ENCODE measurements around the gene PSEN2. TPM values are rescaled to one million over a fixed set of nuclear protein-coding genes. Genes with fewer than 3 reads are reported as not detected.

The PSEN2 gene
- total RNA-seq, 2 donors from 2014 or later = 3.3 to 3.6 TPM

GRCh38 chr1:226877669-226878068 is 7.3 kb downstream of the PSEN2 start:
- H3K27ac Mint-ChIP-seq = no peak overlapping the region
- DNase-seq (ENCODE audit: low spot score in 2 of 2) (no peak), ATAC-seq (no peak)
- H3K36me3 Mint-ChIP-seq = peaks cover 0 to 7% of the 10 kb centered on the region in 2 donors
- H3K9me3 Mint-ChIP-seq = no peaks in the 10 kb centered on the region

GRCh38 chr1:226880372-226881287 is 10.2 kb downstream of the PSEN2 start:
- ATAC-seq = no peak
- no peak for DNase-seq (ENCODE audit: low spot score in 2 of 2)
- H3K36me3 Mint-ChIP-seq = peaks cover 0 to 7% of the 10 kb centered on the region in 2 donors
- no peaks in the 10 kb centered on the region for H3K9me3 Mint-ChIP-seq
- H3K27ac Mint-ChIP-seq = peak overlapping the region in 1 of 2 donors; percentile 92

GRCh38 chr1:226881515-226882185 is 11.2 kb downstream of the PSEN2 start:
- no peaks in the 10 kb centered on the region for H3K9me3 Mint-ChIP-seq
- DNase-seq (ENCODE audit: low spot score in 2 of 2) (no peak), ATAC-seq (no peak)
- peaks cover 0 to 7% of the 10 kb centered on the region in 2 donors for H3K36me3 Mint-ChIP-seq
- peak overlapping the region; percentile 73 to 92 for H3K27ac Mint-ChIP-seq

- ATAC-seq (peak in 1 of 2 donors; percentile 31), DNase-seq (ENCODE audit: low spot score in 2 of 2) (peak in 1 of 2 donors; percentile 22)
- Mint-ChIP-seq H3K9me3 (no peaks in the 10 kb centered on the region), H3K36me3 (peaks cover 0 to 7% of the 10 kb centered on the region in 2 donors), H3K27ac (peak overlapping the region; percentile 73 to 92)
Observed at GRCh38 chr1:226882187-226882586, 11.8 kb downstream of the PSEN2 start.

- Mint-ChIP-seq H3K27ac (peak overlapping the region; percentile 73 to 92), H3K36me3 (peaks cover 0 to 7% of the 10 kb centered on the region in 2 donors), H3K9me3 (no peaks in the 10 kb centered on the region)
- peak in 1 of 2 donors; percentile 37 for DNase-seq (ENCODE audit: low spot score in 2 of 2)
- ATAC-seq = peak; percentile 87 to 93
Observed at GRCh38 chr1:226882631-226883409, 12.4 kb downstream of the PSEN2 start.

GRCh38 chr1:226883630-226884029 is 13.2 kb downstream of the PSEN2 start:
- no peak for ATAC-seq
- DNase-seq (ENCODE audit: low spot score in 2 of 2) = no peak
- Mint-ChIP-seq H3K36me3 (peaks cover 0 to 7% of the 10 kb centered on the region in 2 donors), H3K27ac (peak overlapping the region; percentile 73 to 92), H3K9me3 (no peaks in the 10 kb centered on the region)

GRCh38 chr1:226884116-226884625 is 13.8 kb downstream of the PSEN2 start:
- DNase-seq (ENCODE audit: low spot score in 2 of 2) = no peak
- H3K36me3 Mint-ChIP-seq = peaks cover 0 to 7% of the 10 kb centered on the region in 2 donors
- no peaks in the 10 kb centered on the region for H3K9me3 Mint-ChIP-seq
- no peak for ATAC-seq
- H3K27ac Mint-ChIP-seq = peak overlapping the region; percentile 53 to 92

GRCh38 chr1:226884966-226885820 is 14.8 kb downstream of the PSEN2 start:
- H3K36me3 Mint-ChIP-seq = peaks cover 0 to 7% of the 10 kb centered on the region in 2 donors
- no peaks in the 10 kb centered on the region for H3K9me3 Mint-ChIP-seq
- DNase-seq (ENCODE audit: low spot score in 2 of 2) (no peak), ATAC-seq (no peak)
- peak overlapping the region; percentile 57 to 92 for H3K27ac Mint-ChIP-seq

- Mint-ChIP-seq H3K9me3 (no peaks in the 10 kb centered on the region), H3K36me3 (peaks cover 0 to 2% of the 10 kb centered on the region in 2 donors), H3K27ac (peak overlapping the region; percentile 41 to 57)
- DNase-seq (ENCODE audit: low spot score in 2 of 2) (no peak), ATAC-seq (no peak)
Observed at GRCh38 chr1:226886122-226886901, 15.9 kb downstream of the PSEN2 start.

- Mint-ChIP-seq H3K27ac (no peak overlapping the region), H3K36me3 (no peaks in the 10 kb centered on the region), H3K9me3 (no peaks in the 10 kb centered on the region)
- ATAC-seq (no peak), DNase-seq (ENCODE audit: low spot score in 2 of 2) (no peak)
Observed at GRCh38 chr1:226887006-226887405, 16.6 kb downstream of the PSEN2 start.

- Mint-ChIP-seq H3K36me3 (no peaks in the 10 kb centered on the region), H3K27ac (no peak overlapping the region), H3K9me3 (no peaks in the 10 kb centered on the region)
- no peak for DNase-seq (ENCODE audit: low spot score in 2 of 2)
- no peak for ATAC-seq
Observed at GRCh38 chr1:226888021-226888420, 17.6 kb downstream of the PSEN2 start.

- no peaks in the 10 kb centered on the region for H3K9me3 Mint-ChIP-seq
- DNase-seq (ENCODE audit: low spot score in 2 of 2) = no peak
- no peak for ATAC-seq
- H3K27ac Mint-ChIP-seq = no peak overlapping the region
- H3K36me3 Mint-ChIP-seq = no peaks in the 10 kb centered on the region
Observed at GRCh38 chr1:226888816-226889215, 18.4 kb downstream of the PSEN2 start.

GRCh38 chr1:226889616-226890330 is 19.4 kb downstream of the PSEN2 start:
- no peak for ATAC-seq
- H3K36me3 Mint-ChIP-seq = no peaks in the 10 kb centered on the region
- DNase-seq (ENCODE audit: low spot score in 2 of 2) = no peak
- H3K27ac Mint-ChIP-seq = peak overlapping the region in 1 of 2 donors; percentile 36
- no peaks in the 10 kb centered on the region for H3K9me3 Mint-ChIP-seq

GRCh38 chr1:226890331-226891108 is 20.1 kb downstream of the PSEN2 start:
- DNase-seq (ENCODE audit: low spot score in 2 of 2) (no peak), ATAC-seq (no peak)
- Mint-ChIP-seq H3K9me3 (no peaks in the 10 kb centered on the region), H3K27ac (peak overlapping the region in 1 of 2 donors; percentile 52), H3K36me3 (no peaks in the 10 kb centered on the region)
